Measurements from ENCODE around the gene TPT1.
A peak's percentile ranks its signal among the peaks of the same experiment; 100 is the strongest.
"Not testable (repeated sequence)": the region's sequence is repeated elsewhere in the genome, so short reads cannot be mapped to it uniquely, and the experiment has no call there.

The TPT1 gene

DNA sequence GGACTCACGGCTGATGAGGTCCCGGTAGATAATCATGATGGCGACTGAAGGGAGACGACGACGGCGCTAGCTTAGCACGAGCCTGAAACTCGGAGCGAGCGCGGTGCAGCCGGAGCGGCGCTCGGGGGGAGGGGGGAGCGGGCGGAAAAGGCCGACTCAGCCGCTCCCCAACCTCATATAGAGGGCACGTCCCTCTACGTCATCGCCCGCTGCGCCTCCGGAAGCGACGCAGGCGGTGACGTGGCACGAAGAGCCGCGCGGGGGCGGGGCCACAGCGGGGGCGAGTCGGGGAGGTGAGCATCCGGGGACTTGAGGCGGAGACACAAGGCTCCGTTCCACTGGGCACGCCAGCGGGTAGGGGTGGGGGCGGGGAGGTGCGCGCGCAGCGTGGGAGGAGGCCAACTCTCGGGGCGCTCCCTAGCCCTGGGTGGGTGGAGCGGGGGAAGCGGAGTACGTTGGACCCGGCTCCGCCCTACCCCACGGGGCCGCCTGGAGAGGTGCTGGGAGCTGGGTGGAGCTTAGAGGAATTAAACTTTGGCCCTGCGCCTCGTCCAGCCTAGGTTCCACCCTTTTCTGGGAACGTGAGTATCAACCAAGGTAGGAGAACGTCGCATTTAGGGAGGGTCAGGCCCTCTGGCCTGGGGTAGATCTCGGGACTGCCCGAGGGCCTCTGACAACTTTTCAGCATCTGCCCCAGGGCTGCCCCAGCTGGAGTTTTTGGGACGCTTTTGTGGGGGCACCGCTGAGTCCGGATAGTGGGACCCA is at the start of gene TPT1:
Gene TPT1, minus strand, starts transcription at position 150 of the 765 bp plus-strand sequence. Its CDS starts 114 bp downstream, at position 36.
- peak; percentile 99 for DNase-seq

DNA sequence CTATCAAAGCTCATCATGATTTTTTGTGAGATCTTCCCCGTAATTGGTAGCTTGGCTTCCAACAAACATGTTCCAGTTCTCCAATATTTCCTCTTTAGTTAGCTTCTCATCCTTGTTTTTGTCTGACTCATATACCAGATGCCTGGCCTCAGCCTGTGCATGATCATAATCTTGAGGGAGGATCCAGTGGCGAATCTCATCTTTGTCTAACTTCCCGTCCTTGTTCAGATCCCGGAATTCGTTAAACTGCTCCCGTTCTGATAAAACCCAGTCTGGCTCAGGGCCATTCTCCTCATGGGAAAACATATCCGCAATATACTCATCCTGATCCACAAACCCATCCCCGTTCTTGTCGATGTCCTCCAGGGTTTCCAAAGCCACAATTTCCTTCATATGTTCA is 49.4 kb upstream of the TPT1 start:
- not testable (repeated sequence) for DNase-seq

DNA sequence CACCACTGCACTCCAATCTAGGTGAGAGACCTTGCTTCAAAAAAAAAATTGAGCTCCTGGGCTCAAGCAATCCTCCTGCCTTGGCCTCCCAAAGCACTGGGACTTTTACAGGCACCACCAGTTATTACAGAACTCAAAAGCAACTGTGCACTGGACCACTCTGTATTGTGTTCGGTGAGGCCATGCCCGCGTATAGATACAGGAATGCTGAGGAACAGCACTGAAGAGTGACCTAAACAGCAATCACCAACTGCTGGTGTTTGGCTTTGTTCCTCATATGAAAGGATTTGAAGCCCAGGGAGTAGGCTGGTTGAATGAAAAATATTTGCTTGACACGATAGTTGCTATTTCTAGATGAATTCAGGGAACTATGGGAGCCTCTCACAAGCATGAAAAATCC is 47.7 kb upstream of the TPT1 start:
- DNase-seq, result no peak

DNA sequence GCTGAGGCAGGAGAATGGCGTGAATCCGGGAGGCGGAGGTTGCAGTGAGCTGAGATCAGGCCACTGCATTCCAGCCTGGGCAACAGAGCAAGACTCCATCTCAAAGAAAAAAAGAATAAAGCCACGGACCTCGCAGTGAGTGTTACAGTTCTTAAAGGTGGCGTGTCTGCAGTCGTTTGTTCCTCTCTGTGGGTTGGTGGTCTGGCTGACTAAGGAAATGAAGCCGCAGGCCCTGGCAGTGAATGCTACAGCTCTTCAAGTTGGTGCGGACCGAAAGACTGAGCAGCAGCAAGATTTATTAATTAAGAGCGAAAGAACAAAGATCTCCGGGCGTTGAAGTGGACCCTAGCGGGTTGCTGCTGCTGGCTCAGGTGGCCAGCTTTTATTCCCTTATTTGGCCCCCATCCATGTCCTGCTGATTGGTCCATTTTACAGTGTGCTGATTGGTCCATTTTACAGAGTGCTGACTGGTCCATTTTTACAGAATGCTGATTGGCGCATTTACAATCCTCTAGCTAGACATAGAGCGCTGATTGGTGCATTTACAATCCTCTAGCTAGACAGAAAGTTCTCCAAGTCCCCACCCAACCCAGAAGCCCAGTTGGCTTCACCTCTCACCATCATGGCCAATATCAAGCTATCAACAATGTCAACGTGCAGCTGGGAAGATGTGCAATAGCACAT is 46.1 kb upstream of the TPT1 start:
- DNase-seq, result not testable (repeated sequence)

DNA sequence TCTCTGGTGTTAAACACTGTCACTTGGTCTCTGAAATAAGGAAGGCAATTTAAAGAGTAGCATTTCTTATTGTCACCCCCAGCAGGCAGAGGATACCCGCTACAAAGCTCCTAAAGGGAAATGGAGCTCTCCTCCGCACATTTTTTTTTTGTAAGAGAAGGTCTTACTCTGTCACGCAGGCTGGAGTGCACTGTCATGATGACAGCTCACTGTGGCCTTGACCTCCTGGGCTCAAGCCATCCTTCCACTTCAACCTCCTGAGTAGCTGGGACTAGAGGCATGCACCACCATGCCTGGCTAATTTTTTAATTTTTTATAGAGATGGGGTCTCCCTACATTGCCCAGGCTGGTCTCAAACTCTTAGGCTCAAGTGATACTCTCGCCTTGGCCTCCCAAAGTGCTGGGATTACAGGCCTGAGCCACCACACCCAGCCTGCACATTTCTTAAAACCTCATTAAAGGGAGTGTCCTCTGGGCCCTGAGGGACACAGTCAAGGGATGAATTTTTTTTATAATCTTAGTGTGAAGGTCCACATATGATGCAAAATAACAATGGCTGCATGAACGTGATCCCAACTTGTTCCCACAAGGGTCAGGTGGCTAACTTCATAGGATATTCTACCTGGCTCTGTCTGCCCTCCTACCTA is 45.0 kb upstream of the TPT1 start:
- DNase-seq, result no peak

DNA sequence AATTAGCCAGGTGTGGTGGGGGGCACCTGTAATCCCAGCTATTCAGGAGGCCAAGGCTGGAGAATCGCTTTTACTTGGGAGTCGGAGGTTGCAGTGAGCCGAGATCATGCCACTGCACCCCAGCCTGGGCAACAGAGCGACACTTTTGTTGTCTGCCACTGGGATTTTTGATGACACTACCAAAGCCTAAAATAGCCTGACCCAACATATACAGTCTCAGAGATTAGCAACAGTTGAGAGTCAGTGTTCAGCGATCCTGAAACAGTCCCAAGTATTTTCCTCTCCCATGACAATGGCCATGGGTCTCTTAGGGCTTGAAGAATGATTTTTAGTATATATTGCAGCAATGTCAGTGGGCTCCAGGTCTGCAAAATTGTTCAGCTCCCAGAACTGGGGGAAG is 44.3 kb upstream of the TPT1 start:
- no peak for DNase-seq

DNA sequence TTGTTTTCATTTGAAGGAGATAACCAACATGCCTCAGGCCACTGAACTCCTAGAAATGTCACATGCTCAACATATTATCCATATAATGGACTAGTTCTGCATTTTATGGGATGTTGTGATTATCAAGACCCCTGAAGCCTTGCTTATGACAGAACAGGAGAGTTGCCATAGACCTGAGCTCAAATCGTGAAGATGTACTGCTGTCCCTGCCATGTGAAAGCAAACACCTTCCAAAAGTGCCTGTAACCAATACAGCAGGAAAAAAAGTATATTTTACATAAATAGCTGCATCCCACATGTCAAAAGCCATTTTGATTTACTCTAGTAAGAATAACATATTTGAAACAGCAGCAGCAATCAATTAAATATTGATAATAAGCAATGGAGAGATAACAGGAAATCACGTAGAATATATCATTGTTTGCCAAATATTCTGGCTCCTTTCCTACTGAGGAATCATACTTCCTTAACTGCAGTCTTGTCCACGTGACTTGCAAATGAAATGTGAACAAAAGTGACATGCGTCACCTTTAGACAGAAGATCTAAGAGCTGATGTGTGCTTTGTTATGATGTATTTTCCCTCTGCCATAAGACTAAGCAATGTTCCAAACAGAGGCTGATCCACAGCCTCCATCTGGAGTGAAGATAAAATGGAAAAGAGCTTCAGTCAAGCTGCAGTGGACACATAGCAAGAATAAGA is 43.6 kb upstream of the TPT1 start:
- no peak for DNase-seq

DNA sequence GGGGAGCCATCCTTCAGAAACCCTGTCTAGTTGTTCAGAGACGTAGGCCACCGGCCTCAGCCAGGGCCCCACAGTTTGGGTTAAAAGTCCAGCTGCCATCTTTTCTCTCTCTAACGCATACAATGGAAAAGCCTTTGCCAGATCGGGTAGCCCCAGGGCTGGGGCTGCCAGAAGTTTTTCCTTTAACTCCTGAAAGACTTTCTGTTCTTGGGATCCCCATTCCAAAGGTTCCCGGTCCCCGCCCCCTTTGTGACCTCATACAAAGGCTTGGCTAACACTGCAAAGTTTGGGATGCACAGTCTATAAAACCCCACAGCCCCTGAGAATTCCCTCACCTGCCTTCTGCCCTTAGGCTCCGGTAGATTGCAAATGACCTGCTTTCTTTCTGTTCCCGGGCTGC is 41.8 kb upstream of the TPT1 start:
- not testable (repeated sequence) for DNase-seq

DNA sequence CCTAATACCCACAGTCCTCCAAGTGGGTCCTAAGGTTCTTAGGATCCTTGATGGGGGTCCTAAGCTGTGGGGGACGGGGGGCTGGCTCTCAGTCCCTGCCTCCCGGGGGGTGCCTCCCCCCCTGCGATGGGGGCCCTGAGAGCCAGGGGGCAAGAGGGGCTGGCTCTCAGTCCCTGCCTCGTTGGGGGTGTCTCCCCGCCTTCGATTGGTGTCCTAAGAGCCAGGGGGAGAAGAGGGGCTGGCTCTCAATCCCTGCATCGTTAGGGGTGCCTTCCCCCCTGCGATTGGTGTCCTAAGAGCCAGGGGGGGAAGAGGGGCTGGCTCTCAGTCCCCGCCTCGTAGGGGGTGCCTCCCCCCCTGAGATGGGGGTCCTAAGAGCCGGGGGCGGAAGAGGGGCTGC is 40.2 kb upstream of the TPT1 start:
- no peak for DNase-seq

DNA sequence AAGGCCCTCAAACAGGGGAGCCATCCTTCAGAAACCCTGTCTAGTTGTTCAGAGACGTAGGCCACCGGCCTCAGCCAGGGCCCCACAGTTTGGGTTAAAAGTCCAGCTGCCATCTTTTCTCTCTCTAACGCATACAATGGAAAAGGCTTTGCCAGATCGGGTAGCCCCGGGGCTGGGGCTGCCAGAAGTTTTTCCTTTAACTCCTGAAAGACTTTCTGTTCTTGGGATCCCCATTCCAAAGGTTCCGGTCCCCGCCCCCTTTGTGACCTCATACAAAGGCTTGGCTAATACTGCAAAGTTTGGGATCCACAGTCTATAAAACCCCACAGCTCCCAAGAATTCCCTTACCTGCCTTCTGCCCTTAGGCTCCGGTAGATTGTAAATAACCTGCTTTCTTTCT is 39.7 kb upstream of the TPT1 start:
- DNase-seq, result not testable (repeated sequence)

DNA sequence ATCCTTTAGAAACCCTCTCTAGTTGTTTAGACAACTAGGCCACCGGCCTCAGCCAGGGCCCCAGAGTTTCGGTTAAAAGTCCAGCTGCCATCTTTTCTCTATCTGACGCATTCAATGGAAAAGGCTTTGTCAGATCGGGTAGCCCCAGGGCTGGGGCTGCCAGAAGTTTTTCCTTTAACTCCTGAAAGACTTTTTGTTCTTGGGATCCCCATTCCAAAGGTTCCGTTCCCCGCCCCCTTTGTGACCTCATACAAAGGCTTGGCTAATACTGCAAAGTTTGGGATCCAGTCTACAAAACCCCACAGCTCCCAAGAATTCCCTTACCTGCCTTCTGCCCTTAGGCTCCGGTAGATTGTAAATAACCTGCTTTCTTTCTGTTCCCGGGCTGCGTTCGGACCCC is 38.5 kb upstream of the TPT1 start:
- not testable (repeated sequence) for DNase-seq

DNA sequence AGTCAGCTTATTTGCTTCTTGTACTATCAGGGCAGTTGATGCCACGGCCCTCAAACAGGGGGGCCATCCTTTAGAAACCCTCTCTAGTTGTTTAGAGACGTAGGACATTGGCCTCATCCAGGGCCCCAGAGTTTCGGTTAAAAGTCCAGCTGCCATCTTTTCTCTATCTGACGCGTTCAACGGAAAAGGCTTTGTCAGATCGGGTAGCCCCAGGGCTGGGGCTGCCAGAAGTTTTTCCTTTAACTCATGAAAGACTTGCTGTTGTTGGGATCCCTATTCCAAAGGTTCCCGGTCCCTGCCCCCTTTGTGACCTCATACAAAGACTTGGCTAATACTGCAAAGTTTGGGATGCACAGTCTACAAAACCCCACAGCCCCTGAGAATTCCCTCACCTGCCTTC is 37.8 kb upstream of the TPT1 start:
- DNase-seq, result not testable (repeated sequence)

DNA sequence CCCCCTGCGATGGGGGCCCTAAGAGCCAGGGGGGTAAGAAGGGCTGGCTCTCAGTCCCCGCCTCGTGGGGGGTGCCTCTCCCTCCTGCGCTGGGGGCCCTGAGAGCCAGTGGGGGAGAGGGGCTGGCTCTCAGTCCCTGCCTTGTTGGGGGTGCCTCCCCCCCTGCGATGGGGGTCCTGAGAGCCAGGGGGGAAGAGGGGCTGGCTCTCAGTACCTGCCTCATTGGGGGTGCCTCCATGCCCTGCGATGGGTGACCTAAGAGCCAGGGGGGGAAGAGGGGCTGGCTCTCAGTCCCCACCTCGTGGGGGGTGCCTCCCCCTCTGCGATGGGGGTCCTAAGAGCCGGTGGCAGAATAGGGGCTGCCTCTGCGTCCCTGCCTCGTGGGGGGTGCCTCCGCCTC is 36.3 kb upstream of the TPT1 start:
- DNase-seq, result not testable (repeated sequence)

DNA sequence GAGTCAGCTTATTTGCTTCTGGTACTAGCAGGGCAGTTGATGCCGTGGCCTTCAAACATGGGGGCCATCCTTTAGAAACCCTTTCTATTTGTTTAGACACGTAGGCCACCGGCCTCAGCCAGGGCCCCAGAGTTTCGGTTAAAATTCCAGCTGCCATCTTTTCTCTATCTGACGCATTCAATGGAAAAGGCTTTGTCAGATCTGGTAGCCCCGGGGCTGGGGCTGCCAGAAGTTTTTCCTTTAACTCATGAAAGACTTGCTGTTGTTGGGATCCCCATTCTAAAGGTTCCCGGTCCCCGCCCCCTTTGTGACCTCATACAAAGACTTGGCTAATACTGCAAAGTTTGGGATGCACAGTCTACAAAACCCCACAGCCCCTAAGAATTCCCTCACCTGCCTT is 35.7 kb upstream of the TPT1 start:
- not testable (repeated sequence) for DNase-seq

DNA sequence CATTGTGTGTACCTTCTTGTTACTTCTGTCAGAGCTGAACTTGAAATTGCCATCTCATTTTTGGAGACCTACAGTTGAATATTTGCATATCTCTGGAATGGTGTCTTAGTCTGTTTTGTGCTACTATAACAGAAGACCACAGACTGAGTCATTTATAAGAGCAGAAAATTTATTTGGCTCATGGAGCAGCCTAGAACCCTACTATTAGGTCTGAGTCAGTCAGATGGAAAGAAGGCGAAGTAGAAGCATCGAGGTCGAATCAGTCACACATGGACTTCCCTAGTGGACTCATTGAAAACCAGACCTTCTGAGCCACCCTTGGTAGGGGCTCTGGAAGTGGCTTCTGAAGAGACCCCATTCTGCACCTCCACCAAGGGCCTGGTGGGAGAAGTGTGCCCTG is 33.9 kb upstream of the TPT1 start:
- no peak for DNase-seq

DNA sequence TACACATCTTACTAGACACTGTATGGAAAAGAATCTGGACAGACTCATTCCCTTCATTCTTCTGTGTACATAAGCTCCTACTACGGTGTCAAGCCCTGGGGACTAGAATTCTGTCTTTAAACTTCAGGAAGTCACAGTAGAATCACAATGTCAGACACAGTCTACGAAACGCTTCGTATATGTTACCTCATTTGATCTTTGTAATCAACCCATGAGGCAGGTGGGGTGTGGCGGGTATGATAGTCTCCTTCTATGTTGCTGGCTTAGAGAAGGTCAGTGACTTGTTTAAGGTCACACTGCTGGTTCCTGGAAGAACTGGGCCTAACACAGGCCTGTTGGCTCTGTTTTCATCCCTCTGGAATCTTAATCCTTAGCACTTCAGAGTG is 32.2 kb upstream of the TPT1 start:
- DNase-seq, result no peak

DNA sequence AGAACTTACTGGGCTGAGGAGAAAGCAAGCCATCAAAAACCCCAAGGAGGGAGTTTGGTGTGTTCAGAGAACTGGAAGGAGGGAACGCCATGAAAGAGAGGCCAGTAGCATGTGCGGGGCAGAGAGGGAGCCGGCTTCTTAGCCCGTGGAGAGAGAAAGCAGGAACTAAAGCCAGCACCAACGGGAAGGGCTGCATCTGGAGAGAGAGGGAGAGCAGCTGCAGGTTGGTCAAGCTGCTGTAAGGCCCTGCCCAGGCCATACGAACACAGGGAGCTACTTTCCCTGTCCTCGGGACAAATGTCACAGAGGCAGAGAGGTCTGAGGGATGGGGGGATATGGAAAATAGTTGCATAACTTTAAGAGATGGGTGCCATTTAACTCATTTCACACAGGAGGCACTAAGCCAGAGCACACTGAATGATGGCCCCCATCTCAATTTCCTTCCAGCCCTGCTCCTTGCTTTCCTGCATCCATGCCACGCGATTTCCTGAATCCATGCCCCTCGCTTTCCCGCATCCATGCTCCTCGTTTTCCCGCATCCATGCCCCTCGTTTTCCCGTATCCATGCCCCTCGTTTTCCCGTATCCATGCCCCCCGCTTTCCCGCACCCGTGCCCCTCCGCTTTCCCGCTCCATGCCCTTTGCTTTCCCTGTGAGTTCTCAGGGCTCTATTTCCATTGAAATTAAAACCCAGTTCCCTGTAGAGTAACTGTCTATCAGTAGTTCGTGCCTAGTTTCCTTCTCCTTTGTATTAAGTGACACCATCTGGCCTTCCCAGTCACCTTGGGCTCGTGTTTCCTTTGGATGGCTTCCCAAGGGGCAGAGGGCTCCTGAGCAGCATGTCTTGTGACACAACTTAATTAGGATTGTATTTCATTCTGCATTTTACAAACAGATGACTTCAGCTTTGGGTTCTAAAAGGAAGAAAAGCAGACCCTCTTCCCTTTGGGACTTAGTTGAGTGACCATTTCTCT is 31.5 kb upstream of the TPT1 start:
- no peak for DNase-seq

DNA sequence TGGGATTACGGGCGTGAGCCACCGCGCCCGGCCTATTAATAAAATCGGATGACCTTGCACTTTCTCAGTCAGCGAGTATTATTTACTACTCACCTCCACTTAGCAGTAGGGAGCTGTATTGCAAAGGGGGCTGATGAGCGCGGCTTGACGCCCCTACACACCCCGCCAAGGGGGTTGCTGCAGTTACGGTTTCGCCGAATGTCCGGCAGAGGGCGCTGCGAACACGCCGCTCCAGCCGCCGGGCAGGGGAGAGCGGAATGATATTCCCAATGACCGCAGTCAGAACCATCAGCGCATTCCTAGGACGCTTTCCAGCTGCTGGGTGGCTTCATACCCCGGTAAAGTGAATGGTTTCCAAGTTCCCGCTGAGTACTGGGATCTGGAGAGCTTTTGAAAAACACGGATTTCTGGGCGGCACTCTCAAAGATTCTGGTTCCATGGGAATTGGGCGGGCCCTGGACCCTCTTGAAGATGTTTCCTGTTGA is 30.0 kb upstream of the TPT1 start:
- DNase-seq, result peak; percentile 47

DNA sequence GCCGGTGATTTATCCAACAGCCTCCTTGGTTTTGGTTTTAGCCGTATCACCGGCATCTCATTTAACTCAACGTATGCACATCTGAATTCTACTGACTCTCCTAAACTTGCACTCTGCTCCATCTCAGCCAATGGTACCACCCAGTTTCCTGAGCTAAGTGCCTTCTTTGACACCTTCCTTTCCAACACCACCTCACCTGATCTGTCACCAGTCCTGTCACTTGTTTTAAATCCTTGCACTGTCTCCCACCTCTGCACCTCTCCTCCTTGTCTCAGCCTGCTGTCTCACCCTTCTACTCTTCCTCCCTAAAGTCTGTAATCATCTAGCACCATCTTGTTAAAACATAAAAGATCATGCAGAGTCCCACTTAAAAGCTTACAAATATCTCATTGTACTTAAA is 28.1 kb upstream of the TPT1 start:
- DNase-seq, result no peak

DNA sequence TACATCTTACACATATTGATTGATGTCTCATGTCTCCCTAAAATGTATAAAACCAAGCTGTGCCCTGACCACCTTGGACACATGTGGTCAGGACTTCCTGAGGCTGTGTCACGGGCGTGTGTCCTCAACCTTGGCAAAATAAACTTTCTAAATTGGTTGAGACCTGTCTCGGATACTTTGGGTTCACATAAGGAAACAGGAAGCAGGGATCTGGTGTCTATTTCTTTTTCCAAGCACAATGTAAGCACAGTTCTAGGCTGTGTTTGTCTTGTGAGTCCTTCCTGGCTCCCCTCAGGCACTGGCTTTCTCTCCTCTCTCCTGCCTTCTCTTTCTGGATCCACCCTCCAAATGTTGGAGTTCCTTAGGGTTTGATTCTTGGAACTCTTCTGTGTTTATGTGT is 27.6 kb upstream of the TPT1 start:
- no peak for DNase-seq

DNA sequence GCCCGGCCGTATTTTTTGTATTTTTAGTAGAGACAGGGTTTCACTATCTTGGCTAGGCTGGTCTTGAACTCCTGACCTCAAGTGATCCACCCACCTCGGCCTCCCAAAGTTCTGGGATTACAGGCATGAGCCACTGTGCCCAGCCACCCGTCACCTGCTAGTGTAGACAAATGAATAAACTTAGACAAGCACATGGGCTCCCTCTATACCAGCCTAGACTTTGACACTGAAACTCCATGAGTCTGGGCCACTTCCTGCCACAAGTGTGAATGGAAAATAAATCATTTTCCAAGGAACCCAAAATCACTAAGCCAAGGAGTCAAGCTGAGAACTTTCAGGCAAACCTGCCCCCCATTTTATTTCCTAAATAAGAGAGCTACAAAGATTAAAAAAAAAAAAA is 27.0 kb upstream of the TPT1 start:
- DNase-seq, result peak; percentile 29

DNA sequence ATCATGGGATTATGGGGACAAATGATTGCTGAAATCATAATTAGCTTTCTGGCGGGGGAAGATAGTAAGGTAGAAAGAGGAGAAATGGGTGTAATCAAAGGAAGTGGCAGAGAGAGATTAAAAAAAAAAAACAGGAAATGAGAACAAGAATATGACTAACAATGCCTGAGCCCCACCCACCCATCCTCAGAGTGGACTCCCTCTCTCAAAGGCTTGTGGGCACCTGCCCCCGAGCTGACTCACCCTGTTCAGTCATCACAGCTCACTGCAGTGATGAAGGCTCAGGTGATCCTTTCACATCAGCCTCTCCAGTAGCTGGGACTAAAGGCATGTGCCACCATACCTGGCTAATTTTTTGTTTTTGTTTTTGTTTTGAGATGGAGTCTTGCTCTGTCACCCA is 26.4 kb upstream of the TPT1 start:
- peak; percentile 98 for DNase-seq

Measured in CD4-positive, alpha-beta T cell treated with Interleukin-4 for 4 hours (primary cell).